AG09319 (cell line): ENCODE measurements around the gene PPP1R37.

Source experiments
- DNase-seq: peaks from one replicate; pipeline ENCODE4 v3.0.0-alpha.2; 2010; ENCODE audit warnings: low read depth; ENCODE audit errors: extremely low read depth
- TF ChIP-seq, protein P1 (sequence below): IDR thresholded peaks from 2 replicates; pipeline ENCODE4 v1.5.1; 2011; ENCODE audit warnings: low read depth, mild to moderate bottlenecking, inconsistent platforms, low read length, moderate library complexity

PPP1R37 gene

DNA sequence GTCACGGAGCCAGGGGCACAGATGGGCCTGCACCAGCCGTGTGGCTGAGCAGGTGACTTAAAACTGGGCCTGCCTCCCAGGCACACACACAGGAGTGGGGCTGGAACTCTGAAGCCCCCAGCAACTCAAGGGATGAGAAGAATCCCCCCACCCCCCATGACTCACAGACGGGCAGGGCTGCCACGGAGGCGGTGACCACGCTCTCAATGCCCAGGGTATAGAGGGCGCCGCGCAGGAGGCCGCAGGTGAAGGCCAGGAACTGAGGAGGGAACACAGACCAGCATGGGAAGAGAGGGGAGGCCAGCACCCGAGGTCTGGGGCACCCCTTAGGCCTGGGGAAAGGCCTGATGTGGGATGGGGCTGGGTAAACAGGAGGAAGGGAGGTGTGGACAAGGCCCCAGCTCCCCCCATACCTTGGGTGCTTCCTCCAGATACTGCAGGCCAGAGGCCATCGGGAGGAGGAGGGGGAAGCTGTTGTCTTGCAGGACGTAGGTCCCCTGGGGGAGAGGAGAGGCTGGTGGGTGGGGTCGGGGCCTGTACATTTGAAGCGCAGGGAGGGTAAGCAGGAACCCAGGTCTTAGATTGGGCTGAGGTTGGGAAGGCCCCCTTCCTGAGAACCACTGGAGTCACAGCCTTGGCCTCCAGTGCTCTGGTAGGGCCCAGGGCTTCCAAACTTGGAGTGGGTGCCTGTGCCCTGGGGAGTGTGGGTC lies 70.9 kb downstream of the PPP1R37 start:
- no peak for DNase-seq
- TF ChIP-seq, protein P1, sequence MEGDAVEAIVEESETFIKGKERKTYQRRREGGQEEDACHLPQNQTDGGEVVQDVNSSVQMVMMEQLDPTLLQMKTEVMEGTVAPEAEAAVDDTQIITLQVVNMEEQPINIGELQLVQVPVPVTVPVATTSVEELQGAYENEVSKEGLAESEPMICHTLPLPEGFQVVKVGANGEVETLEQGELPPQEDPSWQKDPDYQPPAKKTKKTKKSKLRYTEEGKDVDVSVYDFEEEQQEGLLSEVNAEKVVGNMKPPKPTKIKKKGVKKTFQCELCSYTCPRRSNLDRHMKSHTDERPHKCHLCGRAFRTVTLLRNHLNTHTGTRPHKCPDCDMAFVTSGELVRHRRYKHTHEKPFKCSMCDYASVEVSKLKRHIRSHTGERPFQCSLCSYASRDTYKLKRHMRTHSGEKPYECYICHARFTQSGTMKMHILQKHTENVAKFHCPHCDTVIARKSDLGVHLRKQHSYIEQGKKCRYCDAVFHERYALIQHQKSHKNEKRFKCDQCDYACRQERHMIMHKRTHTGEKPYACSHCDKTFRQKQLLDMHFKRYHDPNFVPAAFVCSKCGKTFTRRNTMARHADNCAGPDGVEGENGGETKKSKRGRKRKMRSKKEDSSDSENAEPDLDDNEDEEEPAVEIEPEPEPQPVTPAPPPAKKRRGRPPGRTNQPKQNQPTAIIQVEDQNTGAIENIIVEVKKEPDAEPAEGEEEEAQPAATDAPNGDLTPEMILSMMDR = no peak

GRCh38 chr19:45164577-45165335 lies 71.8 kb downstream of the PPP1R37 start:
- TF ChIP-seq, protein P1 = no peak; the same call in 1 of the 2 replicates
- DNase-seq = no peak

DNA sequence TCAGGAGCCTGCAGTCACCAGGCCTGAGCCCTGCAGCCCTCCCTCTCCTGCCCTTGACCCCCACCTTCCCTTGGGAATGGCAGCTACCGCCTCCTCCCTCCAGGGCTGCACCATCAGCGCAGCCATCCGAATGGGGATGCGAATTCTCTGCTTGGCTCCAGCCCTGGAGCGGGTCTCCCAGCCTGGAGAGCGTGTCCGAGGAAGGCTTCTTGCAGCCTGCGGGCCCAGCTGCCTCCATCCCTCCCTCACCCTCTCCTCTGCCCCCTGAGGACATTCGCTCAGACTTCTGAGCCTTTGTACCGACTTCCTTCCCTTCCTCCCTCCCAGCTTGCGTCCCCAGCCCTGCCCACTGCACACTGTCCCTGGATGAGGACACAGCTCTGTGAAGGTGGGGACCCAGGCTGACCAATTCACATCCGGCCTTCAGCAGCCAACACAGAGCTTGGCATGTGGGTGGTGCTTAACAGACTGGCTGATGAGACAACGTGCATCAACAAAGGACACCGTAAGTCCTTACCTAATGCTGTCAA lies 73.8 kb downstream of the PPP1R37 start:
- TF ChIP-seq, protein P1 = no peak
- no peak for DNase-seq

DNA sequence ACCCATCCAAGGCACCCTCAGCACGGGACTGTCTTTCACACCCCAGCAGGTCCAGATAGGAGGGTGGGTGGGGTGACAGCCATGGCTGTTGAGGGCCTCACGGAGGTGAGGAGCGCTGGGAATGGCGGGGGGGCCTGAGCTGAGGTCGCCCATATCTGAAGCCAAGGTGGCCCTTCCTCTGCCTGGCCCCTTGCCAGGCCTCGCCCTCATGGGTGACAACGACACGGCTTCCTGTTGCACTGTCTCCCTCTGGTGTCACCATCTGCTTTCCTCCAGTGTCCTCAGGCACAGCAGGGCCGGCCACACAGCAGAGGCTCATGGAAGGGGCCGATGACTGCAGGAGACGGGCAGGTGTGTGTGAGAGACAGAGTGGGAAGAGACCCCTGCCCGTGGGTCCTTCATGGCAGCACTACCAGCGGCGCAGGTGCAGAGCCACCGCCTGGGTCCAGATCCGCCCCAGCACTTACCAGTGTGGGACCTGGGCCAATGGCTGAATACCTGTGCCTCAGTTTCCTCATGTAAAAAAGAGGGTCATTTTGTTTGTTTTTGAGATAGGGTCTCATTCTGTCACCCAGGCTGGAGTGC lies 75.9 kb downstream of the PPP1R37 start:
- DNase-seq = no peak
- TF ChIP-seq, protein P1 = no peak

- no peak for DNase-seq
- TF ChIP-seq, protein P1 = no peak
Observed at GRCh38 chr19:45169602-45170001, 76.6 kb downstream of the PPP1R37 start.

DNA sequence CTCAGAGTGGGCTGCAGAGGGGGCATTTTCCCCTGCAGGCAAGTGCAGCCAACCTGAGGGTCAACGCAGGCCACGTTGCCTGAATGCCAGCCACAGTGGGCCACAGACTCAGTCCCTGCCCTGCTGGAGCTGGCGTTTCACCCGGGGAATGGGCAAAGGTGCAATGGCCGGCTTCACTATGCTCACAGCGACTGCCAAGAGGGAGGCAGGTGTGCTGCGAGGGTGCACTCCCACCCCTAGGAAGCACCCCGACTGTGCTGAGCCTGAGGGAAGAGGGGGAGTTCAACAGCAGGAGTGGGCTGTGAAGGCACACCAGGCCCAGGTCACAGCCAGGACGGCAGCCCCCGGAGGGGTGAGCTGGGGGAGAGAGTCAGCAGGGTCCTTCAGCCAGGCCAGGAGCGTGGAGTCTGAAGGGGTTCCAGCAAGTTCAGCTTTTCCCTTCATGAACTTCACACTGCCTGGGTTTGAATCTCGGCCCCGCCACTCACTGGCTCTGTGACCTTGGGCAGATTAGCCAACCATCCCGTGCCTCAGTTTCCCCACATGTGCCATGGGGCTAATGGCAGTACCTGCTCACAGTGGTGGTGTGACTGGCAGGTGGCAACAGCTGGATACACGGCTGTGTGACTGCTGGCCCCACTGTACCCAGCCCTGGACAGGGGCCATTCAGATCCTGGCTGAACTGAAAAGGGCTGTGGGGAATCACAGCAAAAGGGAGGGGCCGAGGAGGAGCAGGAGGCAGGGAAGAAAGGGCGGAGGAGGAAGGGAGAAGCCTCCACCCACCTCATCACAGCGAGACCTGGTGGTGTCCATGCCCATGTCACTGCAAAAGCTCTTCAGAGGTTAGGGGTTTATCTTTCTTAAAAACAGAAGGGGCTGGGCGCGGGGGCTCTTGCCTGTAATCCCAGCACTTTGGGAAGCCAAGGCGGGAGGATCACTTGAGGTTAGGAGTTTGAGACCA lies 77.4 kb downstream of the PPP1R37 start:
- TF ChIP-seq, protein P1 = no peak
- no peak for DNase-seq
